HG02852 (cell line): ENCODE measurements around the gene MGP.

Source experiments
- ATAC-seq: cut with Tn5 transposase; IDR thresholded peaks from one replicate; pipeline ENCODE4 v1.9.1; 2021; ENCODE audit warnings: mild to moderate bottlenecking, moderate library complexity; ENCODE audit not compliant: unreplicated experiment

MGP gene

DNA sequence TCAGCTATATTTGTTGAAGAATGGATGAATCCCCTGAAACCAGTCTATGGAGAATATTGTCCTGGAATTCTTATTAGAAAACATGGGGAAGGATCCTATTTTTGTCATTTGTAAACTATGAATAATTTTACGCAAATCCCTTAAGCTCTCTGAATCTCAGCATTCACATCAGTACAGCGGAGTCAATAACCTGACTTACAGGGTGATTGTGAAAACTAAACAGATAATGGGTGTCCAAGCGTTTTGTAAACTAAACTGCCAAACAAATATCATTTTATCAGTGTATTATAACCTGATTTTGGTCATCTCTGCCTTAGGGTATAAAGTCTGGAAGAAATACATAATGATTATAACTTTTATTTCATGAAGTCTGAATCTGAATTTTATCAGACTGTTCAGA is 52.3 kb downstream of the MGP start:
- no peak for ATAC-seq
